GM19240 (cell line): ENCODE data around the gene EIF2B4.
A peak's percentile ranks its signal among the peaks of the same experiment; 100 is the strongest.

ENCODE experiments used
- DNase-seq: peaks from one replicate; pipeline ENCODE4 v3.0.0; 2011; ENCODE audit warnings: low spot score; ENCODE audit not compliant: insufficient read length

The EIF2B4 gene

GRCh38 chr2:27370026-27370815 is at the start of gene EIF2B4, which contains the start of gene SNX17:
EIF2B4 (minus strand) TSS chr2:27370338; CDS start chr2:27370314, 24 bp downstream.
SNX17 (plus strand) TSS chr2:27370616; CDS start chr2:27370744, 128 bp downstream.
- peak; percentile 92 for DNase-seq

- DNase-seq: no peak
Observed at GRCh38 chr2:27416151-27416550, 46.0 kb upstream of the EIF2B4 start.

- no peak for DNase-seq
Observed at GRCh38 chr2:27412419-27413152, 42.4 kb upstream of the EIF2B4 start.

- DNase-seq: peak; percentile 84
Observed at GRCh38 chr2:27409321-27410073, 39.4 kb upstream of the EIF2B4 start, which contains the start of gene PPM1G. PPM1G (minus strand) TSS chr2:27409591; CDS start chr2:27409422, 169 bp downstream.

- no peak for DNase-seq
Observed at GRCh38 chr2:27408601-27409320, 38.6 kb upstream of the EIF2B4 start.

GRCh38 chr2:27407798-27408491 is 37.8 kb upstream of the EIF2B4 start:
- no peak for DNase-seq

- no peak for DNase-seq
Observed at GRCh38 chr2:27400348-27401135, 30.4 kb upstream of the EIF2B4 start.

GRCh38 chr2:27398962-27399361 is 28.8 kb upstream of the EIF2B4 start:
- DNase-seq: no peak

GRCh38 chr2:27393225-27393624 is 23.1 kb upstream of the EIF2B4 start:
- DNase-seq: no peak

- DNase-seq: no peak
Observed at GRCh38 chr2:27390822-27391679, 20.9 kb upstream of the EIF2B4 start.

GRCh38 chr2:27381577-27382181 is 11.5 kb upstream of the EIF2B4 start:
- no peak for DNase-seq

- DNase-seq: peak; percentile 82
Observed at GRCh38 chr2:27380626-27381545, 10.7 kb upstream of the EIF2B4 start, which contains the start of gene ZNF513. ZNF513 (minus strand) TSS chr2:27380734; CDS start chr2:27380526, 208 bp downstream.

GRCh38 chr2:27379836-27380625 is 9.9 kb upstream of the EIF2B4 start:
- peak; percentile 41 for DNase-seq

GRCh38 chr2:27379383-27379835 is 9.3 kb upstream of the EIF2B4 start:
- DNase-seq: no peak

GRCh38 chr2:27378809-27379290 is 8.7 kb upstream of the EIF2B4 start:
- no peak for DNase-seq
